IPS-15b (cell line): ENCODE measurements around the gene WFDC2.
"Not testable (repeated sequence)": the region's sequence is repeated elsewhere in the genome, so short reads cannot be mapped to it uniquely, and the experiment has no call there.

Experiments
- H3K27me3 ChIP-seq: one replicate; pipeline ENCODE4 v1.6.1; 2013; ENCODE audit warnings: low read length; ENCODE audit not compliant: control insufficient read depth, insufficient read depth
- H3K36me3 ChIP-seq: one replicate; pipeline ENCODE4 v1.6.1; 2013; ENCODE audit warnings: low read length; ENCODE audit not compliant: control insufficient read depth, insufficient read depth
- H3K4me1 ChIP-seq: one replicate; pipeline ENCODE4 v1.6.1; 2013; ENCODE audit warnings: mild to moderate bottlenecking, low read length; ENCODE audit not compliant: control insufficient read depth, insufficient read depth
- H3K4me3 ChIP-seq: one replicate; pipeline ENCODE4 v1.5.1; 2013; ENCODE audit warnings: low read depth, low read length
- H3K9ac ChIP-seq: one replicate; pipeline ENCODE4 v1.6.1; 2013; ENCODE audit warnings: low read depth, mild to moderate bottlenecking, low read length
- H3K9me3 ChIP-seq: one replicate; pipeline ENCODE4 v1.6.1; 2013; ENCODE audit warnings: mild to moderate bottlenecking, low read length; ENCODE audit not compliant: control insufficient read depth, insufficient read depth

The WFDC2 gene

DNA sequence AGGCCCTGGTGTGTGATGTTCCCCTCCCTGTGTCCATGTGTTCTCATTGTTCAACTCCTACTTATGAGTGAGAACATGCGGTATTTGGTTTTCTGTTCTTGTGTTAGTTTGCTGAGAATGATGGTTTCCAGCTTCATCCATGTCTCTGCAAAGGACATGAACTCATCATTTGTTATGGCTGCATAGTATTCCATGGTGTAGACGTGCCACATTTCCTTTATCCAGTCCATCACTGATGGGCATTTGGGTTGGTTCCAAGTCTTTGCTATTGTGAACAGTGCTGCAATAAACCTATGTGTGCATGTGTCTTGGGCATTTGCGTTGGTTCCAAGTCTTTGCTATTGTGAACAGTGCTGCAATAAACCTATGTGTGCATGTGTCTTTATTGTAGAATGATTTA is 2.7 kb downstream of the WFDC2 start:
- not testable (repeated sequence) for H3K4me3 ChIP-seq, H3K36me3 ChIP-seq, H3K9ac ChIP-seq, H3K9me3 ChIP-seq, H3K27me3 ChIP-seq
- peaks cover 12% of the 10 kb centered on the region for H3K4me1 ChIP-seq

DNA sequence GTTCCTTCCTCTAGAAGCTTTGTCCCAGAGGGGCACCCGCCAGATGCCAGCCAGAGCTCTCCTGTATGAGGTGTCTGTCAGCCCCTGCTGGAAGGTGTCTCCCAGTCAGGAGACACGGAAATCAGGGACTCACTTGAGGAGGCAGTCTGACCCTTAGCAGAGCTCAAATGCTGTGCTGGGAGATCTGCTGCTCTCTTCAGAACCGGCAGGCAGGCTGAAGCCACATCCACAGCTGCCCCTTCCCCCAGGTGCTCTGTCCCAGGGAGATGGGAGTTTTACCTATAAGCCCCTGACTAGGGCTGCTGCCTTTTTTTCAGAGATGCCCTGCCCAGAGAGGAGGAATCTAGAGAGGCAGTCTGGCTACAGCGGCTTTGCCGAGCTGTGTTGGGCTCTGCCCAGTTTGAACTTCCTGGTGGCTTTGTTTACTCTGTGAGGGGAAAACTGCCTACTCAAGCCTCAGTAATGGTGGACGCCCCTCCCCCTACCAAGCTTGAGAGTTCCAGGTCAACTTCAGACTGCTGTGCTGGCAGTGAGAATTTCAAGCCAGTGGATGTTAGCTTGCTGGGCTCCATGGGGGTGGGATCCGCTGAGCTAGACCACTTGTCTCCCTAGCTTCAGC is 8.1 kb downstream of the WFDC2 start:
- H3K4me3 ChIP-seq, H3K27me3 ChIP-seq, H3K9ac ChIP-seq, H3K36me3 ChIP-seq, H3K4me1 ChIP-seq, H3K9me3 ChIP-seq: not testable (repeated sequence)

DNA sequence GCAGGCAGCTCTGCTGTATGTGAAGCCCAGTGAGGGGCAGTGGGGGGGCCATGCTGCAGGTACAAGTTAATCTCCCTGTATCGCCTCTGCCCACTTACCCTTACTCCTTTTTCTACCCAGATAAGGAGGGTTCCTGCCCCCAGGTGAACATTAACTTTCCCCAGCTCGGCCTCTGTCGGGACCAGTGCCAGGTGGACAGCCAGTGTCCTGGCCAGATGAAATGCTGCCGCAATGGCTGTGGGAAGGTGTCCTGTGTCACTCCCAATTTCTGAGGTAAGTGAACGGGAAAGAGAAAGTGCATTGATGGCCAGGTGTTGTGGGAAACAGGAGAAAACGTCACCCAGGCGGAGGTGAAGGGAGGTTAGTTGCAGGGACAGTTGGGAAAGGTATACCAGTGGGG is 10.3 kb downstream of the WFDC2 start:
- peaks cover 4% of the 10 kb centered on the region for H3K4me1 ChIP-seq
- no peak overlapping the region for H3K4me3 ChIP-seq
- H3K9me3 ChIP-seq: no peaks in the 10 kb centered on the region
- no peaks in the 10 kb centered on the region for H3K36me3 ChIP-seq
- H3K9ac ChIP-seq: no peak overlapping the region
- no peaks in the 10 kb centered on the region for H3K27me3 ChIP-seq

DNA sequence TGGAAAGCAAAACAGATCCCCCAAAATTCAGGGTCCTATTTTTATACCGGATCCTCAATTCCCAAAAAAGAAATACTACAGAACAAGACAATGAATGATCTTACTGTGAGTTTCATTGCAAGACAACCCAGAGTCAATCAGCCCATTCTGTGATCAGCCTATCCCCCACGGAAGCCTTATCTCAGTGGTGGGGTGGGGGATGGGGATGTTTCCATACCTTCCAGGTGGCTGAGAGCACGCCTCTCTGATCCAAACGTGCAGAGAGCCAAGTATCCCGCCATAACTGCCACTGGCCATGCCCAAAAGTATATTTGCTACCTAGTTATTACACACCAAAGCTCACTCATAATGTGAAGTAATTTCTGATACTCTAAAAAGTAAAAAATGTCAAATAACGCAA is 15.1 kb downstream of the WFDC2 start:
- Histone ChIP-seq H3K9me3 (no peaks in the 10 kb centered on the region), H3K4me1 (peaks cover 5% of the 10 kb centered on the region), H3K9ac (no peak overlapping the region), H3K4me3 (no peak overlapping the region), H3K36me3 (no peaks in the 10 kb centered on the region), H3K27me3 (no peaks in the 10 kb centered on the region)

DNA sequence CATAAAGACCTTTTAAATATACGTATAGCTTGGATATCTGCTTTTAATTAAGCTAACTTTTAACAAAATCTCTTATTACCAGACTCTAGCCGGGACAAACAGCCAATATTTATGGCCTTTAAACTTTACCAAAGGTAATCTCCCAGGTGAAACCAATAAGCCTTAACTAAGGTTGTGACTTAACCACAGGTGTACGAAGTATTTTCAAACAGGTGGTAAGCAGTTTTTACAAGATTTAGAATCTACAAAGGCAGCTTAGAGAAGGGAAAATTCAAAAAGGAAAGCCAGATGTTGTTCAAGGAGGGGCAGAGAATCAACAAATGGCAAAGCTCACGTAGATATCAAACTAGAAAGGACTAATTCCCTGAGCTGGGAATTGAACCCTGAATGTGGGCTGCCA is 15.8 kb downstream of the WFDC2 start:
- no peak overlapping the region for H3K9ac ChIP-seq
- H3K9me3 ChIP-seq: no peaks in the 10 kb centered on the region
- no peak overlapping the region for H3K4me3 ChIP-seq
- H3K4me1 ChIP-seq: peaks cover 5% of the 10 kb centered on the region
- H3K36me3 ChIP-seq: no peaks in the 10 kb centered on the region
- no peaks in the 10 kb centered on the region for H3K27me3 ChIP-seq

DNA sequence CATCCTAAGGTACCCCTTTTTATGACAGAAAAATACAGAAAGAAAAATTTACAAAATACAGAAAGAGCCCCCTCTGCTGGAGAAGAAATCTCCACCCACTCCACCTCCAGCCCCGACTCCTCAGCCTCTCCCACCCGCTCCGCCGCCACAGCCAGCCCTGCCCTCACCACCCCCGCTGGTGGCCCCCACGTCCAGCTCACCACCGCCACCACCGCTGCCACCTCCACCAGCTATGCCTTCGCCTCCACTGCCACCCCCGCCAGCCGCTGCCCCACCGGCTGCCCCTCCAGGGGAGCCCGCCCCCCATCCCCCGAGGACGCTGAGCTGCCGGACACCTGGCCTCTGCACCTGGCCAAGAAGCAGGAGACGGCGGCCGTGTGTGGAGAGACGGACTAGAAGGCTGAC is 17.7 kb downstream of the WFDC2 start:
- Histone ChIP-seq H3K36me3 (no peaks in the 10 kb centered on the region), H3K4me3 (peak overlapping the region; percentile 70), H3K27me3 (no peaks in the 10 kb centered on the region), H3K9me3 (no peaks in the 10 kb centered on the region), H3K9ac (no peak overlapping the region), H3K4me1 (peaks cover 5% of the 10 kb centered on the region)

DNA sequence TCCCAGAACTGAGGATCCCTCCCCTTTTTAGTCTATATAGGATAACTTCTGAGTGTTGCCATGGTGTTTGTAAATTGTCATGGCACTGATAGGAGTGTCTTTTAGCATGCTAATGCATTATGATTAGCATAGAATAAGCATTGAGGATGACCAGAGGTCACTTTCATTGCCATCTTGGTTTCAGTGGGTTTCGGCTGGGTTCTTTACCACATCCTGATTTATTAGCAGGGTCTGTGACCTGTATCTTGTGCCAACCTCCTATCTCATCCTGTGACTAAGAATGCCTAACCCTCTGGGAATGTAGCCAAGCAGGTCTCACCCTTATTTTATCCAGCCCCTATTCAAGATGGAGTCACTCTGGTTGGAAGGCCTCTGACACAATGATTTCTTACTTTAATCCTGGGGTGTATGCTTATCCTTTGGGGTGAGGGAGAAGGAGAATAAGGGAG is 19.6 kb downstream of the WFDC2 start:
- Histone ChIP-seq H3K4me1 (peaks cover 5% of the 10 kb centered on the region), H3K4me3 (no peak overlapping the region), H3K9ac (no peak overlapping the region), H3K36me3 (no peaks in the 10 kb centered on the region), H3K9me3 (no peaks in the 10 kb centered on the region), H3K27me3 (no peaks in the 10 kb centered on the region)

DNA sequence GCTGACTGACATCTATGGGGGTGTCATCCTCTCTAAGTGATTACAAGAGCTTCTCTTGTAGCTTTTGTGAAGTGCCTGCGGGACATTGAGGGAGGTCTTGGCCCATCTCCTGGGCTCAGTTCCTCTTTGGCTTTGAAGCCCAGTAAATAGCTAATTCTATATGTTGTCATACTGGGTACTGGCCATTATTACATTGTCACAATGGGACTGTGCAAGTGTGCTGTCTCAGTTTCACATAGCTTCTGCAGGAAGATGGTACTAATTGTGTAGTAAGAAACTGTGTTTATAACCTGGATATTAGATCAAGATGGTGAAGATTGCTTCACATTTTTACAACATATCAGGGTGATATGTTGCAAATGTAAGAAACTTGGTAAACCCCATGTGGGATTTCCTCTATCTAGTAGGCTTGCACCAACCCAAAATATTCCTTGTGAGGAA is 26.0 kb downstream of the WFDC2 start:
- no peaks in the 10 kb centered on the region for H3K4me1 ChIP-seq
- H3K9me3 ChIP-seq: no peaks in the 10 kb centered on the region
- H3K27me3 ChIP-seq: no peaks in the 10 kb centered on the region
- H3K9ac ChIP-seq: no peak overlapping the region
- no peak overlapping the region for H3K4me3 ChIP-seq
- H3K36me3 ChIP-seq: no peaks in the 10 kb centered on the region

DNA sequence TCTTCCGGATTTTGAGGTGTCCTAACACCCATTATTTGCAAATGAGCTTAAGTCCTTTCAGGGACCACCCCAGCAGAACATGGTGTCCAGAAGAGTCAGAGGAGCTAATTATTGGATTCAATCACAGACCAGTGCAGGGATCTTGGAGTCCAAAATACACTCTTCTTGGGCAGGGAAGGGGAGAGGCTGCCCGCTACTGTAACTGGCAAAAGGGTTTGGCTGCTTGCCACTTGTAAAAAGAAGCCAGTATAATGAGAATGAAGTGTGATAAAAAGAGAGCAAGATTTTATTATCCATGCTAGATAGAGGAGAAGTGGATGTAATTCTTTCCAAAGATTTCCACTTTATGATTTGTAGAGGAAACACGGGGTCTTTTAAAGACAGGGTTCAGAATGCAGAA is 26.6 kb downstream of the WFDC2 start:
- Histone ChIP-seq H3K9me3 (no peaks in the 10 kb centered on the region), H3K9ac (no peak overlapping the region), H3K27me3 (no peaks in the 10 kb centered on the region), H3K4me3 (no peak overlapping the region), H3K36me3 (no peaks in the 10 kb centered on the region), H3K4me1 (no peaks in the 10 kb centered on the region)

DNA sequence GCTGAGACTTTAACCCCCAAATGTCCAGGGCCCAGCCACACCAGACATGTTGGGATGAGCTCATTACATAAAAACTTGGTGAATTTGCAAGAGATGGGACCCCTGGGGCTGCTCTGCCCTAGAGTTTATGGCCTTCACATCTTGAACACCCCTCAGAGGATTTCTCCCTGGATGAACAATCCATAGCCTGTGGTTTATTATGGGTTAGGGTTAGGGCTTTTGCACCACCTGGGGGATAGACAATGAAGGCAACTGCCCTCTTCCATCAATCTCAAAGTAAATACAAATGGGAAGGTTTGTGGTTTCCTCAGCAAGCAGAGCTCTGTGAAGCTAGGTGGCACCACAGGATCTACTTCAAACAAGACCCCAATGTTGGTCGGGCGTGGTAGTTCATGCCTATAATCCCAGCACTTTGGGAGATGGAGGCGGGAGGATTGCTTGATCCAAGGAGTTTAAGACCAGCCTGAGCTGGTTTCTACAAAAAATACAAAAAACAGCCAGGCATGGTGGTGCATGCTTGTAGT is 28.5 kb downstream of the WFDC2 start:
- Histone ChIP-seq H3K9ac (no peak overlapping the region), H3K36me3 (no peaks in the 10 kb centered on the region), H3K4me3 (no peak overlapping the region), H3K27me3 (no peaks in the 10 kb centered on the region), H3K9me3 (no peaks in the 10 kb centered on the region), H3K4me1 (no peaks in the 10 kb centered on the region)

DNA sequence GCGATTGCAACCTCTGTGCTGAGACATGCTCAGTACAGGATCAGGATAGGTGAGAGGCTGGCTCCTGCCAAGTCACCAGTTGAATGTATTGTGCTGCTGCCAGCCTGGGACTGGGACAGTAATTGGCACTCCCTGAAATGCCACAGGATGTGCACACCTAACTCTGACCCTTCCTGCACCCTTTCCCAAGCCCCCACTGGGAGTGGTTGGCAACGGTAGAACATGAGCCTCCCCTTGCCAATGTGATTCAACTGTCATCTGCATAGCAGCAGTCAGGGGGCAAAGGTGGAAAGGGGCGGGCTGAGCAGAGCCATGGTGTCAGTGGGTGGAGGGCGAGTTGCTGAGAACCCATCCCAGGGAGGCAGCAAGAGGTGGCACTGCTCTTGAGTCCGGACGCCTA is 30.5 kb downstream of the WFDC2 start:
- peak overlapping the region; percentile 16 for H3K9ac ChIP-seq
- H3K27me3 ChIP-seq: no peaks in the 10 kb centered on the region
- H3K9me3 ChIP-seq: no peaks in the 10 kb centered on the region

DNA sequence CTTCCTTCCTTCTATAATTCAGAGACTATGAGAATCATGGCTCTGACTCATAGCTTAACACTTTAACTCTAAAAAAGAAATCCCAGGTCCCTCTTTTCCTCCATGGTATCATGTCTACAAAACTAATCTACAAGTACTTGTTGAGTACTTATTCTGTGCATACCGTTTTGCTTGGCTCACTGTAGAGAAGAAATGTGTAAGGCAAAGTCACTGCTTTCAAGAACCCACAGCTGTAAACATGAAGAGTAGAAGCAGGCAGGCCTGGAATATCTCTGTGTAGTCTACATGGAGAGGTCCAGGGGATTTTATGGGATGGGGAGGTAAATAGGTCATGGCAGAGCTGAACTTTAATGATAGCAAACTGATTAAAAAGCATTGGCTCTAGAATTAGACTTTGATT is 32.0 kb downstream of the WFDC2 start:
- H3K4me3 ChIP-seq: no peak overlapping the region
- H3K9me3 ChIP-seq: no peaks in the 10 kb centered on the region
- no peaks in the 10 kb centered on the region for H3K27me3 ChIP-seq

More for the DNA sequence above, 30.5 kb downstream of the WFDC2 start:
- Histone ChIP-seq H3K36me3 (no peaks in the 10 kb centered on the region), H3K4me1 (no peaks in the 10 kb centered on the region), H3K4me3 (no peak overlapping the region)

More for the DNA sequence above, 32.0 kb downstream of the WFDC2 start:
- Histone ChIP-seq H3K4me1 (no peaks in the 10 kb centered on the region), H3K36me3 (no peaks in the 10 kb centered on the region), H3K9ac (no peak overlapping the region)
